Tibial artery (tissue), 4 donors: Measurements from ENCODE around the gene FAM177A1.
"Not testable (repeated sequence)": the region's sequence is repeated elsewhere in the genome, so short reads cannot be mapped to it uniquely, and the experiment has no call there.

ENCODE experiments used
- DNase-seq, 2 donors: peaks; one replicate each; pipeline ENCODE4 v3.0.0-alpha.2; 2019
- H3K27ac ChIP-seq, 2 donors: fragments of 200-600 bp; sonication (generic) in 1 of 2; 1 replicate in 1 of 2; 2 replicates in 1 of 2; pipeline ENCODE4 v1.5.1; 2018 to 2019; ENCODE audit warnings: mild to moderate bottlenecking in 1 of 2
- H3K27me3 ChIP-seq, 2 donors: fragments of 200-600 bp; sonication (generic) in 1 of 2; one replicate each; pipeline versions ENCODE4 v1.5.1 to v1.6.0; 2016 to 2019
- H3K36me3 ChIP-seq, 3 donors: fragments of 200-600 bp; sonication (generic) in 2 of 3; one replicate each; pipeline ENCODE4 v1.5.1; 2016 to 2019; ENCODE audit warnings: mild to moderate bottlenecking in 2 of 3
- H3K4me1 ChIP-seq, 4 donors: fragments of 200-600 bp; sonication (generic) in 2 of 4; 1 replicate in 3 of 4; 2 replicates in 1 of 4; pipeline ENCODE4 v1.5.1; 2016 to 2019
- H3K4me3 ChIP-seq, 2 donors: fragments of 200-600 bp; sonication (generic) in 1 of 2; 1 replicate in 1 of 2; 2 replicates in 1 of 2; pipeline ENCODE4 v1.5.1; 2018 to 2019; ENCODE audit warnings: mild to moderate bottlenecking in 2 of 2
- H3K9me3 ChIP-seq, 3 donors: fragments of 200-600 bp; sonication (generic) in 1 of 3; one replicate each; pipeline ENCODE4 v1.5.1; 2016 to 2019
- intact Hi-C: fragments of 100-400 bp; cut with DNase I; formaldehyde crosslinking; loops from one replicate; pipeline ENCODE4 v1.15.0; 2023; ENCODE audit warnings: low total_unique reads
- TF ChIP-seq, protein P1 (sequence below), 2 experiments: fragments of 200-600 bp in 1 of 2; fragments of 450-650 bp in 1 of 2; IDR thresholded peaks; one replicate each; pipeline ENCODE4 v1.5.1; 2017 to 2019; ENCODE audit warnings: antibody characterized with exemption in 2 of 2, mild to moderate bottlenecking in 1 of 2, moderate library complexity in 1 of 2

The FAM177A1 gene

DNA sequence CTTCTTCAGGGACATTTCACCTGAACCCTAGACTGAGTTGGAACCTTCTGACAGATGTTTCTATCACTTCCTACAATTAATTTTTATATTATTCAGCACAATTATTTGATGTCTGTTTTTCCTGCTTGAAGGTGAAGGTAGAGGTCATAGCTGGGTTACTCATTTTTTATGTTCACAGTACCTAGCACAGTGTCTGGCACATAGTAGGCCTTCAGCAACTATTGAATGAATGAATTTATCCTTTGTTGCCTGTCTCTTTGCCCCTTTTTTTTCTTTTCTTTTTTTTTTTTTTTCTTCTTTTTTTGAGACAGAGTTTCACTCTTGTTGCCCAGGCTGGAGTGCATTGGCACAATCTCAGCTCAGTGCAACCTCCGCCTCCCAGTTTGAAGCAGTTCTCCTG, 29.5 kb upstream of the FAM177A1 start:
- Histone ChIP-seq H3K27me3 (no peaks in the 10 kb centered on the region), H3K4me1 (no peaks in the 10 kb centered on the region), H3K4me3 (no peak overlapping the region), H3K9me3 (no peaks in the 10 kb centered on the region), H3K36me3 (peaks cover 59 to 98% (median 69%) of the 10 kb centered on the region in 3 donors), H3K27ac (no peak overlapping the region)
- DNase-seq, result no peak
- TF ChIP-seq, protein P1, sequence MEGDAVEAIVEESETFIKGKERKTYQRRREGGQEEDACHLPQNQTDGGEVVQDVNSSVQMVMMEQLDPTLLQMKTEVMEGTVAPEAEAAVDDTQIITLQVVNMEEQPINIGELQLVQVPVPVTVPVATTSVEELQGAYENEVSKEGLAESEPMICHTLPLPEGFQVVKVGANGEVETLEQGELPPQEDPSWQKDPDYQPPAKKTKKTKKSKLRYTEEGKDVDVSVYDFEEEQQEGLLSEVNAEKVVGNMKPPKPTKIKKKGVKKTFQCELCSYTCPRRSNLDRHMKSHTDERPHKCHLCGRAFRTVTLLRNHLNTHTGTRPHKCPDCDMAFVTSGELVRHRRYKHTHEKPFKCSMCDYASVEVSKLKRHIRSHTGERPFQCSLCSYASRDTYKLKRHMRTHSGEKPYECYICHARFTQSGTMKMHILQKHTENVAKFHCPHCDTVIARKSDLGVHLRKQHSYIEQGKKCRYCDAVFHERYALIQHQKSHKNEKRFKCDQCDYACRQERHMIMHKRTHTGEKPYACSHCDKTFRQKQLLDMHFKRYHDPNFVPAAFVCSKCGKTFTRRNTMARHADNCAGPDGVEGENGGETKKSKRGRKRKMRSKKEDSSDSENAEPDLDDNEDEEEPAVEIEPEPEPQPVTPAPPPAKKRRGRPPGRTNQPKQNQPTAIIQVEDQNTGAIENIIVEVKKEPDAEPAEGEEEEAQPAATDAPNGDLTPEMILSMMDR (IDR thresholded peaks at IDR 0.05), result no peak
- intact Hi-C loops, result no loop called here

GRCh38 chr14:35020713-35021112, 25.4 kb upstream of the FAM177A1 start:
- H3K36me3 ChIP-seq, result peaks cover 70 to 97% (median 73%) of the 10 kb centered on the region in 3 donors
- no peak for DNase-seq
- H3K27me3 ChIP-seq, result no peaks in the 10 kb centered on the region
- no peaks in the 10 kb centered on the region for H3K4me1 ChIP-seq
- no peaks in the 10 kb centered on the region for H3K9me3 ChIP-seq
- intact Hi-C loops, result no loop called here
- no peak overlapping the region for H3K27ac ChIP-seq
- TF ChIP-seq, protein P1 (IDR thresholded peaks at IDR 0.05), result no peak
- H3K4me3 ChIP-seq, result no peak overlapping the region

DNA sequence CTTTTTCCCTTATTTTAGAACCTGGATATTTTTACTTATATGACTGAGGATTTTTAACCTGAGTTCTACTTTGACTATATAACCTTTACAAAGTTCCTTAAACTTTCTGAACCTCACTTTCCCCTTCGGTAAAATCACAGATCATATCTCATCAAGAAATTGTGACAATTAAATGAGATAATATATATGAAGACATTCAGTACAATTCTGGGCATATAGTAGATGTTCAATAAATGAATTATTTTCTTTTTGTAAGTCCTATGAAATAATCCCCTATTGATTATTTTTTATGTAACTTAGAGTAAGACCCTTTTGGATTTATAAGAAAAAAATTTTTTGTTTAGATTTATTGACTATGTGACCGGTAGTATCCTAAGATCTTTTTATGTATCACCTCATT, 17.6 kb upstream of the FAM177A1 start:
- Histone ChIP-seq H3K4me3 (no peak overlapping the region), H3K4me1 (no peaks in the 10 kb centered on the region), H3K27ac (no peak overlapping the region), H3K36me3 (peaks cover 64 to 90% (median 76%) of the 10 kb centered on the region in 3 donors), H3K9me3 (no peaks in the 10 kb centered on the region), H3K27me3 (no peaks in the 10 kb centered on the region)
- intact Hi-C loops, result no loop called here
- TF ChIP-seq, protein P1 (IDR thresholded peaks at IDR 0.05), result no peak
- no peak for DNase-seq

- intact Hi-C loops, result no loop called here
- Histone ChIP-seq H3K27me3 (no peaks in the 10 kb centered on the region), H3K4me1 (no peaks in the 10 kb centered on the region), H3K27ac (no peak overlapping the region), H3K9me3 (peaks cover 0 to 4% (median 0%) of the 10 kb centered on the region in 3 donors), H3K36me3 (peaks cover 49 to 63% (median 53%) of the 10 kb centered on the region in 3 donors), H3K4me3 (no peak overlapping the region)
- no peak for DNase-seq
- TF ChIP-seq, protein P1 (IDR thresholded peaks at IDR 0.05), result no peak
These were observed 13.5 kb upstream of the FAM177A1 start for GRCh38 chr14:35032562-35032961.

GRCh38 chr14:35034440-35034833, 11.6 kb upstream of the FAM177A1 start:
- Histone ChIP-seq H3K27me3 (no peaks in the 10 kb centered on the region), H3K9me3 (peaks cover 0 to 4% (median 0%) of the 10 kb centered on the region in 3 donors), H3K27ac (no peak overlapping the region), H3K4me3 (no peak overlapping the region), H3K4me1 (no peaks in the 10 kb centered on the region), H3K36me3 (peaks cover 34 to 48% (median 34%) of the 10 kb centered on the region in 3 donors)
- intact Hi-C loops, result no loop called here
- TF ChIP-seq, protein P1 (IDR thresholded peaks at IDR 0.05), result no peak
- DNase-seq, result no peak

GRCh38 chr14:35034944-35035554, 11.0 kb upstream of the FAM177A1 start:
- DNase-seq, intact Hi-C loops, H3K9me3 ChIP-seq, H3K27ac ChIP-seq, H3K4me3 ChIP-seq, H3K4me1 ChIP-seq, H3K27me3 ChIP-seq: not testable (repeated sequence)
- peaks cover 28 to 42% (median 28%) of the 10 kb centered on the region in 3 donors for H3K36me3 ChIP-seq

DNA sequence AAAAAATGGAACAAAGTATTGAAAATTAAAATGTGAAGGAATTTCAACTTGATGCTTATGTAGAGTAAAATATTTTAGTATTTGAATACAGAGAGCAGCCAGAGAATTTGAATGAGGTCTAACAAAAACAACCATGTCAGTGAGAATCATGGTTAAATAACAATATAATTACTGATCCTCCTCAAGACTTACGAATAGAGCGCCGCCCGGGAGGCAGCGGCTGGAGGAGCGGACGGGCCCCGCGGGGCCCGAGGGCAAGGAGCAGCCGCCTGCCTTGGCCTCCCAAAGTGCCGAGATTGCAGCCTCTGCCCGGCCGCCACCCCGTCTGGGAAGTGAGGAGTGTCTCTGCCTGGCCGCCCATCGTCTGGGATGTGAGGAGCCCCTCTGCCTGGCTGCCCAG, 7.8 kb upstream of the FAM177A1 start:
- not testable (repeated sequence) for H3K9me3 ChIP-seq

More for the DNA sequence above, 7.8 kb upstream of the FAM177A1 start:
- DNase-seq, H3K27me3 ChIP-seq, H3K4me3 ChIP-seq, H3K4me1 ChIP-seq, H3K27ac ChIP-seq, intact Hi-C loops: not testable (repeated sequence)
- peaks cover 0 to 13% (median 13%) of the 10 kb centered on the region in 3 donors for H3K36me3 ChIP-seq
